Activated naive CD8-positive, alpha-beta T cell treated with anti-CD3 and anti-CD28 coated beads for 36 hours (primary cell): Measurements from ENCODE around the gene ETV6. TPM values are rescaled to one million over a fixed set of nuclear protein-coding genes. Genes with fewer than 3 reads are reported as not detected.

ENCODE experiments used
- DNase-seq: peaks from one replicate; pipeline ENCODE4 v3.0.0; 2021
- H3K27ac Mint-ChIP-seq: one replicate; pipeline ENCODE4 v1.8.0; 2022; ENCODE audit warnings: mild to moderate bottlenecking, moderate library complexity, mixed read lengths
- H3K27me3 Mint-ChIP-seq: one replicate; pipeline ENCODE4 v1.8.0; 2022; ENCODE audit warnings: mild to moderate bottlenecking, mixed read lengths
- H3K36me3 Mint-ChIP-seq: one replicate; pipeline ENCODE4 v1.8.0; 2021; ENCODE audit warnings: mild to moderate bottlenecking, mixed read lengths
- H3K4me1 Mint-ChIP-seq: one replicate; pipeline ENCODE4 v1.8.0; 2021; ENCODE audit warnings: mixed read lengths
- H3K4me3 Mint-ChIP-seq: one replicate; pipeline ENCODE4 v1.8.0; 2022; ENCODE audit warnings: mild to moderate bottlenecking, moderate library complexity, mixed read lengths
- H3K9me3 Mint-ChIP-seq: one replicate; pipeline ENCODE4 v1.8.0; 2022; ENCODE audit warnings: mixed read lengths
- total RNA-seq, 2 experiments: library from RNA; stranded (reverse); gene quantifications; one replicate each; pipeline ENCODE4 v1.2.3, GENCODE V29; 2021

ETV6 gene
- total RNA-seq, 2 experiments from 2014 or later: 21.6 to 23.7 TPM

DNA sequence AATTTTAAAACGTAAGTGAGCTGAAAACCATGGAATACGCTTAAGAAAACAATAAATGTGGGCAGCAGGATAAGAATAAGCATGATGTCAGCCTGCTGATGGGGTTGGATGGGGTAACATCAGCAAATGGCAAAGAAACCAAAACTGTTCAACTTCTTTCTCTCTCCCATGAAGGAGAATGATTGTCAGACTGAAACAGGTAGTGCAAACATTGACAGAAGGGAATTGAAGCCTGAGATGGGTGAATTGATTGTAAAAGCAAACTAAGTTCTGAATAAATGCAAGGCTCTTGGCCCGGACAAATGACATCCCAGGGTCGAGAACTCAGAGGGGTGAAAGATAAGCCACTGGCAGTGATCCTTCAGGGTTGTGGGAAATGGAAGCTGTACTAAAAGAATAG lies 182.6 kb downstream of the ETV6 start:
- no peak for DNase-seq
- peaks cover 19% of the 10 kb centered on the region for H3K36me3 Mint-ChIP-seq
- H3K4me3 Mint-ChIP-seq: no peak overlapping the region
- H3K27me3 Mint-ChIP-seq: no peaks in the 10 kb centered on the region
- H3K27ac Mint-ChIP-seq: no peak overlapping the region
- peaks cover 45% of the 10 kb centered on the region for H3K4me1 Mint-ChIP-seq
- H3K9me3 Mint-ChIP-seq: no peaks in the 10 kb centered on the region

- Mint-ChIP-seq H3K4me3 (no peak overlapping the region), H3K36me3 (peaks cover 23% of the 10 kb centered on the region), H3K27ac (no peak overlapping the region), H3K27me3 (no peaks in the 10 kb centered on the region), H3K4me1 (peaks cover 53% of the 10 kb centered on the region), H3K9me3 (no peaks in the 10 kb centered on the region)
- DNase-seq: no peak
Measured at GRCh38 chr12:11833174-11833895, 183.9 kb downstream of the ETV6 start.

DNA sequence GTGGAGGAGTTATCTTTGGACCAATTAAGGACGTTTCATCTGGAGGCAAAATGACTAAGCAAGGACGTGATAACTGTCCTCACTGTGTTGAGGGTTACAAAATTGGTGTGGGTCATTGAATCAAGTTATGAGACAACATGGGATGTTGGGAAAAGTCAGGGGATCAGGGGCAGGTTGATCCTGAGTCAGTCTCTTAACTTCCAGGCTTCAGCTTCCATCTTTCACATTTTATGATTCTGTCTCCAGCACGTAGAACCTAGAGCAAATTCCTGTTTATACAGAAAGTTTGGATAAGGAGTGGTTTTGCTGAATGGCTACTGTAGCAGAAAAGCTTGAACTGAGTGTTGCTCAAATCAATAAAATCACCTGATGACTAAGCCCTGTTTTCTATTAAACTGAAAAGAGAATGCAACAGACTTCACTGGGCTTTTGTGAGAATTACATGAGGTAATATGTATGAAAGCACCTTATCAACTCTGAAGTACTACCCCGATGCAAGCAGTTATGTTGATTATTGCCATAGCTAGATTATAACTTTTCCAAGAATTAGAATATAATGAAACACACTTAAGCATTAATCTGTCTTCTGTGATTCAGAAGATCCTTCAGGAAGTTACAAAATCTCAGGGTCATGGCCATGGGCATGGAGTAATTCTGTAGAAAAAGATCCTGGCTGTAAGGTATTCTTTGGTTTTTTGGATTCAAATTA lies 184.8 kb downstream of the ETV6 start:
- DNase-seq: no peak
- Mint-ChIP-seq H3K27ac (peak overlapping the region; percentile 40), H3K9me3 (peaks cover 2% of the 10 kb centered on the region), H3K36me3 (peaks cover 33% of the 10 kb centered on the region), H3K4me3 (no peak overlapping the region), H3K4me1 (peaks cover 56% of the 10 kb centered on the region), H3K27me3 (no peaks in the 10 kb centered on the region)

DNA sequence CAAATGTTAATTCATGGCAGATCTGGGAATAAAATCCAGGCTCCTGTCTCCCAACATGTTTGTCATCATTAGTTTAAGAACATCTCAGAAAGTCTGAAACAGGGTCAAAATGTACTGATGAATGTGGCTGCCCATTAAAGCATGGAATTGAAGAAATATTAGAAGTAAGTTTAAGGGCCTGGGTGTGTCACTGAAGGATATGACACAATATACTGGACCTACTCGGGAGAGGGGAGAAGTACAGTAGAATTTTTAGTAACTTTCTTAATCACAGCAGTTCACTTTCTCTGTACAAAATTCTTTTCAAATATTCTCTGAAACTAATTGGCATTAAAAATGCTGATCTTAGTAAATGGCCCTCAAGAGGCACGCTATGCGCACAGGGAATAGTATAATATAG lies 185.5 kb downstream of the ETV6 start:
- peaks cover 39% of the 10 kb centered on the region for H3K36me3 Mint-ChIP-seq
- H3K9me3 Mint-ChIP-seq: peaks cover 2% of the 10 kb centered on the region
- H3K27me3 Mint-ChIP-seq: no peaks in the 10 kb centered on the region
- H3K27ac Mint-ChIP-seq: no peak overlapping the region
- no peak overlapping the region for H3K4me3 Mint-ChIP-seq
- peaks cover 57% of the 10 kb centered on the region for H3K4me1 Mint-ChIP-seq
- DNase-seq: no peak

DNA sequence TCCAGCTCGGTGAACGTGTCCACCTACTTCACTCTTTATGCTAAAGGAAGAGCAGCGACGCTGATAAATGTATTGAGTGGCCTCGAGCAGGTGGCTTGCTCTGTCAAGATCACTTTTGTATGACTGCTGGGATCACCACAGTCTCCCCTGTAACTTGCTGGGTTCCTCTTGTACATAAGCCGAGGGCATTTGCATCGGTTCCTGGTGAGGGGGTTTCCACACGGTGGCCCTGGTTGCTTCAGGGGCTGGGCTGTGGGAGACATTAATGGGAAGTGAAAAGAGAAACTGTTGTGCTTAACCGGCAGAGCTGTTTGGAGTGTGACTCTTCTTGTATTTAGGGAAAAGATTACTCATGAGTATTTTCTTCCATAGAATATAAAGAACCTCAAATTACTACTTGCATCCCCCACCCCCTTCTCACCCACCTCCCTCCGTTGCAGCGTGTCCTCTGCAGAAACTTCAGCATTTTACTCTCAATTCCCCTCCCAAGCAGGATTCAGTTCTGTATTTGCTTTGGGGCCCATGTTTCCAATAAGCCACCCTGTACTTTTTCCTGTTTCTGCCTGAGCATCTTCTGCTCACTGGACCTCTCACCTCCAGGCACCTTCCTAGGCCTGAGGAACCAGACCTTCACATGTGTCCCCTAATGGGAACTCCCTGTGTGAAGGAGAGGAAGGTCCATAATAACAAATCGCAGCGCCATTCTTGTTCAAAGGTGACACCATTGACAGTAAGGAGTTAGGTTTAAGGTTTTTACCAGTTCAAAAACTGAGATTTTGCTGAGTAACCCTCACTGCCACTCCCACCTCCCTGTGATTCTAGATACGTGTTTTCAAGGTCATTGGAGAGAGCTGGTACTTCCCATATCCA lies 187.0 kb downstream of the ETV6 start:
- no peaks in the 10 kb centered on the region for H3K27me3 Mint-ChIP-seq
- peak overlapping the region; percentile 15 for H3K4me3 Mint-ChIP-seq
- peaks cover 2% of the 10 kb centered on the region for H3K9me3 Mint-ChIP-seq
- DNase-seq: peak; percentile 76
- peaks cover 55% of the 10 kb centered on the region for H3K36me3 Mint-ChIP-seq
- peak overlapping the region; percentile 78 for H3K27ac Mint-ChIP-seq
- peaks cover 54% of the 10 kb centered on the region for H3K4me1 Mint-ChIP-seq

DNA sequence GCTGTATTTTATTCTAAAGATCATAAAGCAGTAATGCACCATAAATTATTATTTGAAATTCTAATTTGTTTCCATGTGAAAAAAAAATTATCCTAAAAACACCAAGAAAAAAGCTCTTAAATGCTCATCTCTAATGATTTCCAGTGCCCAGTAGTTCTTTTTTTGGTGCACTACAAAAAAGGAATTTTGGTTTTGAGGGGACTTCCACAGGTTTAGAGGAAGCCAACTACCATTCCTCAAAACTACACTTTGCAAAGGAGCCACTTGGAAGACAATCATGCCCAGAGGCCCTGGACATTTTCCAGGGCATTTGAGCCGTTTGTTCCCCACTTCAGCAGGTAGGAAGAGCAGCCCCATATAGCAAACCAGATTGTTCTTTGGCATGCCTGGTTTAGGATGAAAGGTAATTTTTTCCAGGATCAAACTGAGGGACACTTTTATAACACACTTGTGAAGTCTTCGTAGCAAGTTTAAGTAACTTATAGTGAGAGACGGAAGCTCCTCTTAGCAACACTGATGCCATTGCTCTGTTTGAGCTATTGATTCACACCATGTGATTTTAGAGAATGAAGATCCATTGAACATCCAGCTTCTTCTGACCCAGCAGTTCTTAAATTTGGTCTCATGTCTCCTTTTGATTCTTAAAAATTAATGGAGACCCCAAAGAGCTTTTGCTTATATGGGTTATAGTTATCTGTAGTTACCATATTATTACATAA lies 187.9 kb downstream of the ETV6 start:
- DNase-seq: no peak
- Mint-ChIP-seq H3K4me1 (peaks cover 47% of the 10 kb centered on the region), H3K9me3 (peaks cover 2% of the 10 kb centered on the region), H3K27me3 (no peaks in the 10 kb centered on the region), H3K4me3 (no peak overlapping the region), H3K36me3 (peaks cover 57% of the 10 kb centered on the region), H3K27ac (peak overlapping the region; percentile 78)

DNA sequence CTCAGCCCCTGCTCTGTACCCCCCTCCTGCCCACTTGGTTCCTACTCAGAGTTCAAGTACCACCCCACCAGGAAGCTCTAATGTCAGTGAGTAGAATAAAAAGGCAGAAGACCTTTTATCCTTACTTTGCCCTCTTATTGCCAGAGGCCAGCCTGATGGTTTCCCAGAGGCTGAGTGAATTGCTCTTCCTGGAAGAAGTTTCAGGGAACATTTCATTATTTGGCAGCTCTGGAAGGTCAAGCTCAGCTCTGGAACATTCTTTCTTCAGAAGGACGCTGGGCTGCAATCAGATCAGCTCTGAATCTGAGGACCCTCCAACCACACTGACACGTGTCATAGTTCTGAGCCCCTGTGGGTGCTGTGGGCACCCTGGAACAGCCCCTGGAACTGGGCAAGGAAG lies 188.9 kb downstream of the ETV6 start:
- no peak overlapping the region for H3K4me3 Mint-ChIP-seq
- H3K27me3 Mint-ChIP-seq: no peaks in the 10 kb centered on the region
- H3K4me1 Mint-ChIP-seq: peaks cover 47% of the 10 kb centered on the region
- no peak for DNase-seq
- H3K27ac Mint-ChIP-seq: no peak overlapping the region
- H3K9me3 Mint-ChIP-seq: peaks cover 2% of the 10 kb centered on the region
- H3K36me3 Mint-ChIP-seq: peaks cover 56% of the 10 kb centered on the region

GRCh38 chr12:11839091-11839641 lies 189.7 kb downstream of the ETV6 start:
- no peak overlapping the region for H3K4me3 Mint-ChIP-seq
- no peak overlapping the region for H3K27ac Mint-ChIP-seq
- peaks cover 41% of the 10 kb centered on the region for H3K4me1 Mint-ChIP-seq
- no peak for DNase-seq
- no peaks in the 10 kb centered on the region for H3K27me3 Mint-ChIP-seq
- H3K9me3 Mint-ChIP-seq: peaks cover 2% of the 10 kb centered on the region
- peaks cover 52% of the 10 kb centered on the region for H3K36me3 Mint-ChIP-seq

DNA sequence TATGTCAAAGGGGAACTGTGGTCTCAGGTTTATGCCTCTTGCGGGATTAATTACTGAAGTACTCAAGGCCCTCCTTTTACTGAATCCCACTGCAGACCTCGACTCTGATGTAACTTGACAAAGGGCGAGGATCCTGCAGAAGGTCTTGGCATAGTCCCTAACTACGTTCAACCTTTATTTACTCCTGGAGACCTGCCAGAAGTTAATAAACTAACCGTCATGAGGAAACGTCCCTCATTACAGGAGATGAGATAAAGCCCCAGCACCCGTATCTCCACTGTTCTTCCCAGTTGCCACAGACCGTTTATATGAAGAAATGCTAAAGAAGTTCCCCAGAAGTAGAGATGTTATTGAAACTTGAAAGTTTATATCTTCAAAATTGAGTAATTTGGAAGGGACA lies 190.9 kb downstream of the ETV6 start:
- H3K27me3 Mint-ChIP-seq: no peaks in the 10 kb centered on the region
- no peak overlapping the region for H3K4me3 Mint-ChIP-seq
- peaks cover 56% of the 10 kb centered on the region for H3K36me3 Mint-ChIP-seq
- H3K9me3 Mint-ChIP-seq: peaks cover 2% of the 10 kb centered on the region
- peaks cover 30% of the 10 kb centered on the region for H3K4me1 Mint-ChIP-seq
- H3K27ac Mint-ChIP-seq: no peak overlapping the region
- DNase-seq: no peak

- no peak overlapping the region for H3K27ac Mint-ChIP-seq
- peaks cover 25% of the 10 kb centered on the region for H3K36me3 Mint-ChIP-seq
- no peak for DNase-seq
- H3K4me1 Mint-ChIP-seq: peaks cover 4% of the 10 kb centered on the region
- no peaks in the 10 kb centered on the region for H3K9me3 Mint-ChIP-seq
- no peak overlapping the region for H3K4me3 Mint-ChIP-seq
- H3K27me3 Mint-ChIP-seq: no peaks in the 10 kb centered on the region
Measured at GRCh38 chr12:11846488-11846887, 197.0 kb downstream of the ETV6 start.

DNA sequence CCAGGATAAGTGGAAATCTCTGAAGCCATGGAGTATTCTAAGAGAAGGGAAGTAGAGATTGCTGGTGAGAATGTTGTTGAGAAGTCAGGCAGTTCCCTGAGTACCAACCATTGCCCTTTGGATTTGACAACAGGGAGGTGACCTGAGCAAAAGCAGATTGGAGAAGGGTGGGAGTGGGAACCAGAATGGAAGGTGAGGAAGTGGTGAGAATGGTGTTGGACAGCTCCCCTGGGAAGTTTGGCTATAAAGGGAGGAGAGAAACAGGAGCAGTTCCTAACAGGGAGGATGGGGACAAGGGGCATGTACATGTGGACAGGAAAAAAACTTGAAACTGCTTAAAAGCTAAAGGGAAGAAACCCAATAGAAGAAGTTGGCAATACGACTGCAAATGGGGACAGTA lies 198.1 kb downstream of the ETV6 start:
- Mint-ChIP-seq H3K27me3 (no peaks in the 10 kb centered on the region), H3K36me3 (peaks cover 19% of the 10 kb centered on the region), H3K4me3 (no peak overlapping the region), H3K9me3 (no peaks in the 10 kb centered on the region), H3K4me1 (peaks cover 5% of the 10 kb centered on the region), H3K27ac (no peak overlapping the region)
- no peak for DNase-seq

DNA sequence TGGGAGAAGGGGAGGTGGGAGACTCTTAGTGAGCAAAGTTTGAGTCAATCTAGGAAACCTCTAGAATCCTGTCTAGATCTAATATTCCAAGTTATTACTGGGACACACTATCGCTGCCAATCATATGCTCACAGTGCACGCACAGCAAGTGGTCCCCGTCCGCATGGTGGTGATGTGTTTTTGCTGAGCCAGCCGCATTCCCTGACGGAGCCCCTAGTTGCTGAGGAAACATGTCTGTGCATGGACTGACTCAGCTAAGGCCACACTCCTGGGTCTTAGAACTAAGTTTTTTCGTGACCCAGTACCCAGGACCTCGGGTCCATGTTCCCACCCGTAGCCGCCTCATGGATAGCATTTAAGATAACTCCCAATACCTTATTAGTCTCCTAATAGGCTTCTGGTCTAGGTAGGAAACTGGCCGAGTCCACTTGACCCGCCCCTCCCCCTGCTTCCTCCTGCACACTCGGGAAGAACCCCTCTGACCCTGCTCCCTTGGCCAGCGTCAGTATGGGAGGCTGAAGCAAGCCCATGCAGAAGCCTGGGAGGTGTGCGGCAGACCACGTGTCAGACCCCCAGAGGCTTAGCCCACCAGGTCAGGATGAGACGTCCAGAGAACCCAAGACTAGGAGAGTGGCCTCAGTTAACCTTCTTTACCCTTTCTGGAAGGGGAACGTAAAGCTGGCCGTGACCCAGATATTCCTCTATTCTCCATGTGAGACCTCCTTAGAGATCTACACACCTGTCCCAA lies 200.5 kb downstream of the ETV6 start:
- no peak overlapping the region for H3K27ac Mint-ChIP-seq
- no peaks in the 10 kb centered on the region for H3K27me3 Mint-ChIP-seq
- H3K36me3 Mint-ChIP-seq: peaks cover 25% of the 10 kb centered on the region
- no peak for DNase-seq
- H3K4me1 Mint-ChIP-seq: peaks cover 9% of the 10 kb centered on the region
- no peaks in the 10 kb centered on the region for H3K9me3 Mint-ChIP-seq
- no peak overlapping the region for H3K4me3 Mint-ChIP-seq

GRCh38 chr12:11853126-11853525 lies 203.7 kb downstream of the ETV6 start:
- H3K4me1 Mint-ChIP-seq: peaks cover 19% of the 10 kb centered on the region
- H3K36me3 Mint-ChIP-seq: peaks cover 21% of the 10 kb centered on the region
- H3K4me3 Mint-ChIP-seq: no peak overlapping the region
- H3K9me3 Mint-ChIP-seq: no peaks in the 10 kb centered on the region
- H3K27me3 Mint-ChIP-seq: no peaks in the 10 kb centered on the region
- no peak overlapping the region for H3K27ac Mint-ChIP-seq
- no peak for DNase-seq

DNA sequence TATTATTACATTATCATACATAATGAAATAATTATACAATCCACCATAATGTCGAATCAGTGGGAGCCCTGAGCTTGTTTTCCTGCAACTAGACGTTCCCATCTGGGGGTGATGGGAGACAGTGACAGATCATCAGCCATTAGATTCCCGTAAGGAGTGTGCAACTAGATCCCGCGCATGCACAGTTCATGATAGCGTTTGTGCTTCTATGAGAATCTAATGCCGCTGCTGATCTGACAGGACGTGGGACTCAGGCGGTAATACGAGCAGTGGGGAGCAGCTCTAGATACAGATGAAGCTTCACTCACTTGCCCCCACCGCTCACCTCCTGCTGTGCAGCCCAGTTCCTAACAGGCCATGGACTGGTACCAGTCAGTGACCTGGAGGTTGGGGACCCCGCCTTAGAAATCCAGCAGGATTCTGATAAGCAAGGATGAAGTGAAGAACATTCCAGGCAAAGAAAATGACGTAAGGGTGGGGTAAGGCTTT lies 204.6 kb downstream of the ETV6 start:
- H3K4me3 Mint-ChIP-seq: no peak overlapping the region
- H3K36me3 Mint-ChIP-seq: peaks cover 27% of the 10 kb centered on the region
- no peaks in the 10 kb centered on the region for H3K9me3 Mint-ChIP-seq
- no peaks in the 10 kb centered on the region for H3K27me3 Mint-ChIP-seq
- DNase-seq: no peak
- no peak overlapping the region for H3K27ac Mint-ChIP-seq
- H3K4me1 Mint-ChIP-seq: peaks cover 19% of the 10 kb centered on the region
